ENCODE measurements around the gene LCN12.

DNA sequence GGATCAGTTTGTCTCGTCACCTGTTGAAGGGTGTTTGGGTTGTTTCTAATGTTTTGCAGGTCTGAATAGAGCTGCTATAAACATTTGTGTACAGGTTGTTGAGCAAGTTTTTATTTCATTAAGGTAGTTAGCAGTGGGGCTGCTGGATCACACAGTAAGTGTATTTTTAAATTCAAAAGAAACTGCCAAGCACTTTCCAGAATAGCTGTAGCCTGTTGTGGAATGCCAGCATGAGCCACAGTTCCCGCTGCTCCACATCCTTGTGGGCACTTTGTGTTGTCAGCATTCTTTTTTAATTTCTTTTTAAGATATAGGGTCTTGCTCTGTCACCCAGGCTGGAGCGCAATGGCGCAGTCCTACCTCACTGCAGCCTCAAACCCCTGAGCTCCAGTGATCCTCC, 22.1 kb upstream of the LCN12 start:
- TF ChIP-seq CTCF (IDR thresholded peaks at IDR 0.05; ENCODE audit: insufficient read depth, low read length, poor library complexity, severe bottlenecking) = no peak
- TF ChIP-seq EZH2phosphoT487 (conservative IDR thresholded peaks at IDR 0.05; ENCODE audit: low read length) = no peak

Data from SU-DHL-6 (cell line).